HepG2 (cell line): ENCODE data around the gene CLIC6. TPM values are rescaled to one million over a fixed set of nuclear protein-coding genes. Genes with fewer than 3 reads are reported as not detected.

Experiments
- ATAC-seq: fragments of 200-7000 bp; cut with Tn5 transposase; 3 replicates; pipeline ENCODE4 v1.9.1; 2020; ENCODE audit warnings: mild to moderate bottlenecking, moderate library complexity
- BruUV-seq: library from RNA; stranded (reverse); fragments of 400-500 nt; replicated peaks from 2 replicates; lab custom pipeline; 2021; lab: Mats Ljungman, UMichigan
- CTCF ChIA-PET: fragments of 300-600 bp; formaldehyde crosslinking; extraction: SDS; loops from one replicate; lab custom pipeline; 2021; ENCODE audit warnings: low total read pairs, inconsistent platforms, low intra/inter-chr PET ratio; lab: Yijun Ruan, JAX
- POLR2A ChIA-PET: fragments of 350-600 bp; sonication (Branson Sonifier 250); formaldehyde crosslinking; loops from one replicate; lab custom pipeline; 2020; ENCODE audit warnings: antibody characterized with exemption, inconsistent platforms; lab: Yijun Ruan, JAX
- DNase-seq: peaks from one replicate; pipeline ENCODE4 v3.0.0-alpha.2; 2015; ENCODE audit warnings: low spot score
- FAIRE-seq: peaks from 3 replicates; lab custom pipeline; 2011; peaks lifted over from hg19 to GRCh38; lab: Jason Lieb, UNC
- H2AFZ ChIP-seq: one replicate; pipeline ENCODE4 v1.6.1; 2011; ENCODE audit warnings: low read length, inconsistent platforms
- H3K27ac ChIP-seq: fragments of 300-600 bp; 3 replicates; pipeline ENCODE4 v1.8.0; 2011; ENCODE audit warnings: mixed run types, mild to moderate bottlenecking, mixed read lengths, low read length, inconsistent platforms; ENCODE audit not compliant: insufficient read depth; ENCODE audit errors: extremely low read length
- H3K27me3 ChIP-seq, 2 experiments: fragments of 200-600 bp in 1 of 2; 2 replicates in 1 of 2; 3 replicates in 1 of 2; pipeline versions ENCODE4 v1.6.0 to v1.8.0; 2011; ENCODE audit warnings: low read length in 2 of 2, mild to moderate bottlenecking in 2 of 2, moderate library complexity in 2 of 2, inconsistent platforms in 1 of 2; ENCODE audit not compliant: insufficient read depth in 2 of 2, control insufficient read depth in 1 of 2
- H3K36me3 ChIP-seq, 2 experiments: fragments of 200-600 bp in 1 of 2; replicated peaks in 1 of 2; 2 replicates in 1 of 2; 3 replicates in 1 of 2; pipeline versions ENCODE4 v1.5.1 to v1.8.0; 2011; ENCODE audit warnings: low read length in 2 of 2, inconsistent platforms in 1 of 2; ENCODE audit not compliant: insufficient read depth in 2 of 2, control insufficient read depth in 1 of 2
- H3K4me1 ChIP-seq: 2 replicates; pipeline ENCODE4 v1.5.1; 2012; ENCODE audit warnings: low read length, inconsistent platforms; ENCODE audit not compliant: insufficient read depth
- H3K4me2 ChIP-seq: 2 replicates; pipeline ENCODE4 v1.6.0; 2011; ENCODE audit warnings: low read depth, low read length, inconsistent platforms
- H3K4me3 ChIP-seq, 3 experiments: fragments of 200-600 bp in 1 of 3; sonication (generic), shearing (Covaris generic) in 1 of 3; replicated peaks in 1 of 3; 2 replicates each; pipeline ENCODE4 v1.5.1; 2011 to 2016; ENCODE audit warnings: low read length in 3 of 3, inconsistent platforms in 2 of 3, low read depth in 2 of 3, mild to moderate bottlenecking in 2 of 3, control low read depth in 1 of 3, mixed read lengths in 1 of 3; ENCODE audit not compliant: insufficient read depth in 1 of 3
- H3K79me2 ChIP-seq: one replicate; pipeline ENCODE4 v1.6.1; 2011; ENCODE audit warnings: low read length, inconsistent platforms; ENCODE audit not compliant: insufficient read depth
- H3K9ac ChIP-seq: 2 replicates; pipeline ENCODE4 v1.6.0; 2011; ENCODE audit warnings: mild to moderate bottlenecking, low read depth, low read length, inconsistent platforms; ENCODE audit not compliant: insufficient read depth
- H3K9me3 ChIP-seq: 2 replicates; pipeline ENCODE4 v1.5.1; 2012; ENCODE audit warnings: mild to moderate bottlenecking, low read length
- H4K20me1 ChIP-seq: 2 replicates; pipeline ENCODE4 v1.6.0; 2011; ENCODE audit warnings: inconsistent platforms, mild to moderate bottlenecking, low read length, moderate library complexity; ENCODE audit not compliant: insufficient read depth
- BCLAF1 ChIP-seq: fragments of 450-650 bp; IDR thresholded peaks from 2 replicates; pipeline ENCODE4 v1.6.1; 2017; ENCODE audit warnings: mild to moderate bottlenecking
- DNMT3B ChIP-seq: conservative IDR thresholded peaks from 2 replicates; pipeline ENCODE4 v1.6.1; 2016; ENCODE audit warnings: missing biosample characterization, control low read depth
- HOXA3 ChIP-seq: sonication (generic); formaldehyde crosslinking; IDR thresholded peaks from 2 replicates; pipeline ENCODE4 v1.5.0; 2020; ENCODE audit warnings: missing genetic modification reagents
- JUND ChIP-seq: sonication (generic); formaldehyde crosslinking; IDR thresholded peaks from 2 replicates; pipeline ENCODE4 v1.8.0; 2022; ENCODE audit warnings: mild to moderate bottlenecking, missing genetic modification reagents
- MAFF ChIP-seq: IDR thresholded peaks from 2 replicates; pipeline ENCODE4 v1.6.1; 2011; ENCODE audit warnings: low read depth, low read length, improper control_type of control experiment
- MAFK ChIP-seq, 2 experiments: IDR thresholded peaks in 1 of 2; conservative IDR thresholded peaks in 1 of 2; 2 replicates each; pipeline ENCODE4 v1.6.1; 2011; ENCODE audit warnings: improper control_type of control experiment in 2 of 2, low read length in 2 of 2
- XBP1 ChIP-seq: sonication (generic); formaldehyde crosslinking; IDR thresholded peaks from 2 replicates; pipeline ENCODE4 v1.5.0; 2020; ENCODE audit warnings: missing genetic modification reagents
- ZBTB10 ChIP-seq: sonication (generic); formaldehyde crosslinking; IDR thresholded peaks from 2 replicates; pipeline ENCODE4 v1.4.0; 2020; ENCODE audit warnings: missing genetic modification reagents, borderline replicate concordance
- ZNF160 ChIP-seq: sonication (generic); formaldehyde crosslinking; IDR thresholded peaks from 2 replicates; pipeline ENCODE4 v1.8.0; 2022; ENCODE audit warnings: mild to moderate bottlenecking, inconsistent platforms, missing genetic modification reagents
- WGBS: methylation state at CpG from one replicate; pipeline ENCODE4 v1.1.6; 2017; ENCODE audit warnings: low lambda C conversion rate; 5-methylcytosine and 5-hydroxymethylcytosine counted together
- in situ Hi-C: cut with HindIII; loops from 2 replicates; pipeline ENCODE4 v1.10.0; 2017; ENCODE audit warnings: low pct_unique_long_range_greater_than_20kb; ENCODE audit not compliant: extremely low pct_ligation_motif_present
- intact Hi-C: fragments of 100-400 bp; cut with micrococcal nuclease; formaldehyde crosslinking; loops from one replicate; pipeline ENCODE4 v1.10.0; 2022; ENCODE audit not compliant: unreplicated experiment
- polyA plus RNA-seq, 8 experiments: library from polyadenylated mRNA; depleted of rRNA in 3 of 8; stranded (reverse) in 7 of 8; unstranded in 1 of 8; fragments of >200 nt; fragmentation: Illumina TruSeq in 4 of 8; extraction: Trizol in 4 of 8; gene quantifications; 2 replicates each; pipeline versions ENCODE4 v1.2.1 to v1.2.3, GENCODE V29; 2011 to 2016; ENCODE audit warnings: low read depth in 4 of 8, missing spikeins in 1 of 8, mixed read lengths in 1 of 8; ENCODE audit not compliant: insufficient read depth in 1 of 8
- total RNA-seq, 5 experiments: library from RNA; depleted of rRNA; stranded (reverse); fragments of >200 nt; fragmentation: Illumina TruSeq; extraction: Trizol; gene quantifications; 2 replicates each; pipeline ENCODE4 v1.2.3, GENCODE V29; 2016; ENCODE audit warnings: low read depth in 1 of 5
- TF ChIP-seq, protein P1 (sequence below): sonication (generic); formaldehyde crosslinking; IDR thresholded peaks from 2 replicates; pipeline ENCODE4 v1.9.0; 2021; ENCODE audit warnings: missing genetic modification reagents, mild to moderate bottlenecking, borderline replicate concordance

The CLIC6 gene
- total and polyA plus RNA-seq, 2 of the 13 experiments (the other 11 are each of a cell fraction or from before 2014, with no cell fraction given) = not detected

DNA sequence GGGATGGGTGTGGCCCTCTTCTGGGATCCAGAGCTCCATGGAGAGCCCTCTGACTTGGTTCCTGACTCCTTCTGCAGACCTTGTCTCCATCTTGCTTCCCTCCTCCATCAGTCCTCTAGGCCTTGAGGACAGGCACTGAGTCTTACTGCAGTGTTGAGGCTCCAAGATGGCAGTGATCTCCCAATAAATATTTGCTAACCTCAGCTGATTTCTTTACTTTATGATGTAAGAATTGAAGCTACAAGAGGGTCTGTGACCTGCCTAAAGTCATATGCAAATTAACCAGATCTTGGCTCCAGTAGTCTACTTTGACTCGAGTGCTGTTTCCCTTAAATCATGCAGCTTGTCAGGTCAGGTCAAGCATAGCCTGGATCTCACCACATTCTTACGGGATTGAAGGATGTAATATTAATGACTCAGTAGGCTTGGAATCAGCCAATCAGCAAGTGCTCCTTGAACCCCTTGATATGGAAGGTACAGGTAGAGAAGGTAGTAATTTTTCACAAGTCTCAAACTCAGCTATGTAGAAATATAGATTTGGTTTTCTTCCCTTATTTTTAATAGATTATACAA lies 93.0 kb downstream of the CLIC6 start:
- FAIRE-seq = no peak
- TF ChIP-seq XBP1 (CRISPR knock-in tag) = no peak
- TF ChIP-seq MAFF = peak; percentile 39; the same call in 1 of the 2 replicates
- peak; percentile 45 to 73; a peak in 3 of 4 replicates for TF ChIP-seq MAFK (conservative IDR thresholded peaks at IDR 0.05 in 1 of 2, IDR thresholded peaks at IDR 0.05 in 1 of 2; ENCODE audit: low read length in 2 of 2)
- no peak for TF ChIP-seq JUND
- TF ChIP-seq, protein P1, sequence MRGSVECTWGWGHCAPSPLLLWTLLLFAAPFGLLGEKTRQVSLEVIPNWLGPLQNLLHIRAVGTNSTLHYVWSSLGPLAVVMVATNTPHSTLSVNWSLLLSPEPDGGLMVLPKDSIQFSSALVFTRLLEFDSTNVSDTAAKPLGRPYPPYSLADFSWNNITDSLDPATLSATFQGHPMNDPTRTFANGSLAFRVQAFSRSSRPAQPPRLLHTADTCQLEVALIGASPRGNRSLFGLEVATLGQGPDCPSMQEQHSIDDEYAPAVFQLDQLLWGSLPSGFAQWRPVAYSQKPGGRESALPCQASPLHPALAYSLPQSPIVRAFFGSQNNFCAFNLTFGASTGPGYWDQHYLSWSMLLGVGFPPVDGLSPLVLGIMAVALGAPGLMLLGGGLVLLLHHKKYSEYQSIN (CRISPR knock-in tag) = no peak
- H3K4me3 ChIP-seq = no peak overlapping the region
- ChIA-PET POLR2A (interaction anchor here (1.4 kb wide), 1 partner anchor 56 kb away, joined by 5 read pairs; no protein-coding TSS in a partner anchor), CTCF (no interaction called here)
- no peak for DNase-seq
- WGBS = 94% methylated on average over 2 of the region's 2 CpGs
- no peaks in the 10 kb centered on the region for H3K27me3 ChIP-seq
- H3K4me1 ChIP-seq = peaks cover 12% of the 10 kb centered on the region
- H2AFZ ChIP-seq = no peak overlapping the region
- no peak for ATAC-seq
- H3K9ac ChIP-seq = no peak overlapping the region
- in situ Hi-C loops = no loop called here
- no peaks in the 10 kb centered on the region for H3K9me3 ChIP-seq
- H4K20me1 ChIP-seq = no peaks in the 10 kb centered on the region
- no TSS peak for BruUV-seq
- intact Hi-C loops = no loop called here
- H3K36me3 ChIP-seq = no peaks in the 10 kb centered on the region
- no peak overlapping the region for H3K4me2 ChIP-seq
- no peaks in the 10 kb centered on the region for H3K79me2 ChIP-seq
- no peak overlapping the region for H3K27ac ChIP-seq

- Histone ChIP-seq H3K27me3 (no peaks in the 10 kb centered on the region), H3K9ac (no peak overlapping the region), H3K9me3 (no peaks in the 10 kb centered on the region), H3K79me2 (no peaks in the 10 kb centered on the region), H3K36me3 (no peaks in the 10 kb centered on the region), H3K4me1 (peaks cover 12% of the 10 kb centered on the region), H4K20me1 (no peaks in the 10 kb centered on the region), H3K27ac (no peak overlapping the region), H3K4me3 (no peak overlapping the region), H2AFZ (no peak overlapping the region), H3K4me2 (no peak overlapping the region)
- ChIA-PET CTCF (no interaction called here), POLR2A (interaction anchor here (1.0 kb wide), 1 partner anchor 74 kb away, joined by 3 read pairs; no protein-coding TSS in a partner anchor)
- DNase-seq = no peak
- no TSS peak for BruUV-seq
- in situ Hi-C loops (no loop called here), intact Hi-C loops (no loop called here)
- WGBS = 87% methylated on average over 1 of the region's 1 CpG
- FAIRE-seq = no peak
- no peak for ATAC-seq
- TF ChIP-seq ZBTB10 (CRISPR knock-in tag) = no peak
- no peak for TF ChIP-seq HOXA3
- TF ChIP-seq DNMT3B (CRISPR knock-in tag) = no peak
- TF ChIP-seq BCLAF1 = no peak
- no peak for TF ChIP-seq ZNF160 (CRISPR knock-in tag)
Measured at GRCh38 chr21:34762786-34763185, 94.0 kb downstream of the CLIC6 start.
